Fibroblast of lung (primary cell): ENCODE measurements around the gene THAP10. TPM values are rescaled to one million over a fixed set of nuclear protein-coding genes. Genes with fewer than 3 reads are reported as not detected.

Experiments
- DNase-seq, 2 donors: peaks; one replicate each; pipeline versions ENCODE4 v3.0.0 to v3.0.0-alpha.2; 2010; ENCODE audit warnings: low read depth in 2 of 2
- H2AFZ ChIP-seq: 2 replicates; pipeline ENCODE4 v1.5.1; 2012; ENCODE audit warnings: low read length, control low read depth, inconsistent platforms
- H3K27ac ChIP-seq: 2 replicates; pipeline ENCODE4 v1.5.1; 2011; ENCODE audit warnings: low read length, control low read depth; ENCODE audit not compliant: insufficient read depth
- H3K27me3 ChIP-seq: 2 replicates; pipeline ENCODE4 v1.5.1; 2011; ENCODE audit warnings: mild to moderate bottlenecking, low read length; ENCODE audit not compliant: control insufficient read depth, insufficient read depth
- H3K36me3 ChIP-seq: 2 replicates; pipeline ENCODE4 v1.5.1; 2011; ENCODE audit warnings: low read length; ENCODE audit not compliant: control insufficient read depth, insufficient read depth
- H3K4me1 ChIP-seq: 2 replicates; pipeline ENCODE4 v1.5.1; 2011; ENCODE audit warnings: low read length; ENCODE audit not compliant: control insufficient read depth, insufficient read depth; ENCODE audit errors: extremely low read depth
- H3K4me2 ChIP-seq: 2 replicates; pipeline ENCODE4 v1.5.1; 2011; ENCODE audit warnings: low read length, control low read depth; ENCODE audit not compliant: insufficient read depth; ENCODE audit errors: extremely low read depth
- H3K4me3 ChIP-seq, 4 experiments: fragments of 200-600 bp in 1 of 4; sonication (generic) in 1 of 4; replicated peaks in 1 of 4; 2 replicates each; pipeline ENCODE4 v1.5.1; 2011 to 2016; ENCODE audit warnings: low read length in 4 of 4, low read depth in 3 of 4, mild to moderate bottlenecking in 3 of 4, control low read depth in 2 of 4, inconsistent platforms in 1 of 4, mixed read lengths in 1 of 4; ENCODE audit not compliant: insufficient read depth in 1 of 4; ENCODE audit errors: control extremely low read depth in 1 of 4
- H3K79me2 ChIP-seq: 2 replicates; pipeline ENCODE4 v1.5.1; 2012; ENCODE audit warnings: mild to moderate bottlenecking, low read length, inconsistent platforms; ENCODE audit not compliant: control insufficient read depth, insufficient read depth
- H3K9ac ChIP-seq: 2 replicates; pipeline ENCODE4 v1.5.1; 2011; ENCODE audit warnings: mild to moderate bottlenecking, low read length, control low read depth; ENCODE audit not compliant: insufficient read depth
- H3K9me3 ChIP-seq: 2 replicates; pipeline ENCODE4 v1.5.1; 2012; ENCODE audit warnings: low read depth, low read length; ENCODE audit not compliant: control insufficient read depth, insufficient read depth
- H4K20me1 ChIP-seq: 2 replicates; pipeline ENCODE4 v1.5.1; 2011; ENCODE audit warnings: low read length; ENCODE audit not compliant: control insufficient read depth, insufficient read depth; ENCODE audit errors: extremely low read depth
- CTCF ChIP-seq, 2 donors: IDR thresholded peaks in 1 of 2; conservative IDR thresholded peaks in 1 of 2; 1 replicate in 1 of 2; 2 replicates in 1 of 2; pipeline ENCODE4 v1.5.1; 2011 to 2012; ENCODE audit warnings: low read length in 2 of 2, control low read depth in 1 of 2, inconsistent platforms in 1 of 2, low read depth in 1 of 2, mild to moderate bottlenecking in 1 of 2
- EZH2 ChIP-seq: IDR thresholded peaks from 2 replicates; pipeline ENCODE4 v1.5.1; 2012; ENCODE audit warnings: low read length, control low read depth, mild to moderate bottlenecking; ENCODE audit errors: missing control alignments
- polyA plus RNA-seq, 2 donors: library from polyadenylated mRNA; depleted of rRNA in 1 of 2; stranded (reverse) in 1 of 2; unstranded in 1 of 2; fragments of >200 nt; gene quantifications; 2 replicates each; pipeline ENCODE4 v1.2.1, GENCODE V29; 2011 to 2012; ENCODE audit warnings: missing spikeins in 1 of 2
- total RNA-seq: library from RNA; depleted of rRNA; stranded (reverse); fragments of >200 nt; gene quantifications from 2 replicates; pipeline ENCODE4 v1.2.1, GENCODE V29; 2014

The THAP10 gene
- total and polyA plus RNA-seq, 2 donors (not counting 1 experiment from before 2014, with no cell fraction given): 4.6 to 5.0 TPM

- peak; percentile 61 to 66 for DNase-seq
- Histone ChIP-seq H3K27ac (peak overlapping the region; percentile 90), H3K79me2 (peaks cover 43% of the 10 kb centered on the region), H4K20me1 (no peaks in the 10 kb centered on the region), H2AFZ (peak overlapping the region; percentile 1), H3K4me2 (peak overlapping the region; percentile 95), H3K27me3 (no peaks in the 10 kb centered on the region), H3K4me1 (peaks cover 29% of the 10 kb centered on the region), H3K36me3 (peaks cover 5% of the 10 kb centered on the region), H3K9me3 (no peaks in the 10 kb centered on the region), H3K4me3 (peak overlapping the region; percentile 50 to 97 (median 77)), H3K9ac (peak overlapping the region; percentile 90)
- no peak for TF ChIP-seq EZH2
- TF ChIP-seq CTCF (conservative IDR thresholded peaks at IDR 0.05 in 1 of 2, IDR thresholded peaks at IDR 0.05 in 1 of 2; ENCODE audit: low read depth in 1 of 2, low read length in 2 of 2): peak; percentile 5 to 16
Observed at GRCh38 chr15:70854666-70854976, 37.6 kb downstream of the THAP10 start.

- peaks cover 46% of the 10 kb centered on the region for H3K79me2 ChIP-seq
- peak within 1 kb of the TSS; percentile 90 for H3K27ac ChIP-seq
Observed at GRCh38 chr15:70853973-70854665, 38.1 kb downstream of the THAP10 start, which contains the start of gene LARP6. Gene LARP6, minus strand, starts transcription at chr15:70854157. Its CDS starts 69 bp downstream, at chr15:70854088.

More at GRCh38 chr15:70853973-70854665, 38.1 kb downstream of the THAP10 start, which contains the start of gene LARP6:
- Histone ChIP-seq H4K20me1 (no peaks in the 10 kb centered on the region), H2AFZ (peak within 1 kb of the TSS; percentile 1), H3K9me3 (no peaks in the 10 kb centered on the region), H3K9ac (peak within 1 kb of the TSS; percentile 90), H3K4me2 (peak within 1 kb of the TSS; percentile 95), H3K4me3 (peak within 1 kb of the TSS; percentile 60 to 97 (median 88)), H3K36me3 (peaks cover 5% of the 10 kb centered on the region), H3K27me3 (no peaks in the 10 kb centered on the region), H3K4me1 (peaks cover 29% of the 10 kb centered on the region)
- DNase-seq: peak; percentile 37 to 49
- no peak for TF ChIP-seq CTCF (conservative IDR thresholded peaks at IDR 0.05 in 1 of 2, IDR thresholded peaks at IDR 0.05 in 1 of 2; ENCODE audit: low read depth in 1 of 2, low read length in 2 of 2)
- TF ChIP-seq EZH2: no peak
